WTC11 (cell line): ENCODE data around the gene PRDM2. TPM values are rescaled to one million over a fixed set of nuclear protein-coding genes. Genes with fewer than 3 reads are reported as not detected.

Source experiments
- ATAC-seq: fragments of 200-7000 bp; cut with Tn5 transposase; 2 replicates; pipeline ENCODE4 v1.10.0; 2021; ENCODE audit warnings: mild to moderate bottlenecking, moderate library complexity
- CTCF ChIA-PET: fragments of 300-600 bp; sonication (Branson Sonifier 250); formaldehyde crosslinking; loops from one replicate; lab custom pipeline; 2021; ENCODE audit warnings: antibody characterized with exemption; lab: Charles Lee
- POLR2A ChIA-PET: fragments of 350-600 bp; sonication (Branson Sonifier 250); formaldehyde crosslinking; loops from one replicate; lab custom pipeline; 2021; ENCODE audit warnings: antibody characterized with exemption; lab: Charles Lee
- DNase-seq: peaks from one replicate; pipeline ENCODE4 v3.0.0; 2021; ENCODE audit warnings: low spot score
- H3K27ac Mint-ChIP-seq: 2 replicates; pipeline ENCODE4 v1.8.0; 2021; ENCODE audit warnings: mixed read lengths
- H3K27me3 Mint-ChIP-seq: 2 replicates; pipeline ENCODE4 v1.8.0; 2021; ENCODE audit warnings: low read depth, mild to moderate bottlenecking, moderate library complexity, mixed read lengths
- H3K36me3 Mint-ChIP-seq: 2 replicates; pipeline ENCODE4 v1.8.0; 2021; ENCODE audit warnings: mixed read lengths
- H3K4me1 Mint-ChIP-seq: 2 replicates; pipeline ENCODE4 v1.8.0; 2022; ENCODE audit warnings: mixed read lengths
- H3K4me3 Mint-ChIP-seq: 2 replicates; pipeline ENCODE4 v1.8.0; 2021; ENCODE audit warnings: mild to moderate bottlenecking, moderate library complexity, mixed read lengths
- H3K9me3 Mint-ChIP-seq: 2 replicates; pipeline ENCODE4 v1.8.0; 2021; ENCODE audit warnings: mixed read lengths
- CREB1 ChIP-seq: sonication (generic); formaldehyde crosslinking; IDR thresholded peaks from 2 replicates; pipeline ENCODE4 v1.8.0; 2023; ENCODE audit warnings: mild to moderate bottlenecking, missing genetic modification reagents
- E2F4 ChIP-seq: sonication (generic); formaldehyde crosslinking; IDR thresholded peaks from 2 replicates; pipeline ENCODE4 v1.8.1; 2022; ENCODE audit warnings: low read depth, mild to moderate bottlenecking, moderate library complexity, missing genetic modification reagents, borderline replicate concordance
- ELF4 ChIP-seq: sonication (generic); formaldehyde crosslinking; IDR thresholded peaks from 2 replicates; pipeline ENCODE4 v1.8.1; 2022; ENCODE audit warnings: low read depth, mild to moderate bottlenecking, moderate library complexity, missing genetic modification reagents
- ESRRA ChIP-seq: sonication (generic); formaldehyde crosslinking; IDR thresholded peaks from 2 replicates; pipeline ENCODE4 v1.8.1; 2022; ENCODE audit warnings: mild to moderate bottlenecking, missing genetic modification reagents, borderline replicate concordance
- ETV6 ChIP-seq: sonication (generic); formaldehyde crosslinking; IDR thresholded peaks from 2 replicates; pipeline ENCODE4 v1.8.1; 2022; ENCODE audit warnings: mild to moderate bottlenecking, missing genetic modification reagents
- GTF2I ChIP-seq: fragments of 250-450 bp; sonication (Bioruptor Pico); conservative IDR thresholded peaks from 2 replicates; pipeline ENCODE4 v1.4.0; 2021; ENCODE audit warnings: mild to moderate bottlenecking
- TCF7 ChIP-seq: sonication (generic); formaldehyde crosslinking; IDR thresholded peaks from 2 replicates; pipeline ENCODE4 v1.8.0; 2022; ENCODE audit warnings: mild to moderate bottlenecking, low read depth, missing genetic modification reagents, moderate library complexity
- ZBTB43 ChIP-seq: sonication (generic); formaldehyde crosslinking; IDR thresholded peaks from 2 replicates; pipeline ENCODE4 v1.8.1; 2023; ENCODE audit warnings: mild to moderate bottlenecking, missing genetic modification reagents
- ZMAT4 ChIP-seq: fragments of 250-450 bp; sonication (Bioruptor Pico); IDR thresholded peaks from 2 replicates; pipeline ENCODE4 v1.9.0; 2021; ENCODE audit warnings: mild to moderate bottlenecking
- ZNF281 ChIP-seq: sonication (generic); formaldehyde crosslinking; IDR thresholded peaks from 2 replicates; pipeline ENCODE4 v1.8.0; 2023; ENCODE audit warnings: mild to moderate bottlenecking, missing genetic modification reagents
- ZNF416 ChIP-seq: fragments of 250-450 bp; sonication (Bioruptor Pico); IDR thresholded peaks from 2 replicates; pipeline ENCODE4 v1.9.0; 2021; ENCODE audit warnings: mild to moderate bottlenecking, inconsistent platforms
- ZNF423 ChIP-seq: fragments of 250-450 bp; sonication (Bioruptor Pico); IDR thresholded peaks from 2 replicates; pipeline ENCODE4 v2.1.2; 2022; ENCODE audit warnings: mild to moderate bottlenecking, moderate library complexity
- ZNF532 ChIP-seq: fragments of 250-450 bp; sonication (Bioruptor Pico); IDR thresholded peaks from 2 replicates; pipeline ENCODE4 v1.9.0; 2021; ENCODE audit warnings: mild to moderate bottlenecking, borderline replicate concordance
- total RNA-seq: library from RNA; stranded (reverse); gene quantifications from 3 replicates; pipeline ENCODE4 v1.2.3, GENCODE V29; 2021
- TF ChIP-seq, protein P1 (sequence below): sonication (generic); formaldehyde crosslinking; IDR thresholded peaks from 2 replicates; pipeline ENCODE4 v1.8.0; 2022; ENCODE audit warnings: mild to moderate bottlenecking, missing genetic modification reagents
- TF ChIP-seq, protein P2 (sequence below): sonication (generic); formaldehyde crosslinking; IDR thresholded peaks from 2 replicates; pipeline ENCODE4 v1.8.0; 2022; ENCODE audit warnings: missing genetic modification reagents

The PRDM2 gene
- total RNA-seq, 1 experiment from 2014 or later, result 25.0 TPM

DNA sequence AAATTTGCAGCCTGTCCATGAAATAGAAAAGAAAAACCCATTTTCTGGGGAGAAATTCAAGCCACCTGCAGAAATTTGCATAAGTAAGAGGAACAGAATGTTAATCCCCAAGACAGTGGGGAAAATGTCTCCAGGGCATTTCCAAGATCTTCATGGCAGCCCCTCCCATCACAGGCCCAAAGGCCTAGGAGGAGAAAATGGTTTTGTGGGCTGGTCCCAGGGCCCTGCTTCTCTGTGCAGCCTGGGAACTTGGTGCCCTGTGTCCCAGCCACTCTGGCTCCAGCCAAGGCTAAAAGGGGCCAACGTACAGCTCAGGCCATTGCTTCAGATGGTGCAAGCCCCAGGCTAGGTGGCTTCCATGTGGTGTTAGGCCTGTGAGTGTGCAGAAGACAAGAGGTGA is 155.6 kb downstream of the PRDM2 start:
- Mint-ChIP-seq H3K9me3 (peaks cover 52% of the 10 kb centered on the region), H3K36me3 (peaks cover 28% of the 10 kb centered on the region), H3K4me1 (no peaks in the 10 kb centered on the region), H3K27me3 (peaks cover 41% of the 10 kb centered on the region), H3K4me3 (no peak overlapping the region), H3K27ac (no peak overlapping the region)
- DNase-seq (no peak), ATAC-seq (no peak)
- ChIA-PET POLR2A (no interaction called here), CTCF (no interaction called here)
- TF ChIP-seq ZBTB43 (CRISPR knock-in tag) (no peak), CREB1 (no peak), GTF2I (no peak), ELF4 (no peak), E2F4 (CRISPR knock-in tag) (no peak), ZNF416 (CRISPR knock-in tag) (no peak), ESRRA (CRISPR knock-in tag) (no peak)
- TF ChIP-seq, protein P1, sequence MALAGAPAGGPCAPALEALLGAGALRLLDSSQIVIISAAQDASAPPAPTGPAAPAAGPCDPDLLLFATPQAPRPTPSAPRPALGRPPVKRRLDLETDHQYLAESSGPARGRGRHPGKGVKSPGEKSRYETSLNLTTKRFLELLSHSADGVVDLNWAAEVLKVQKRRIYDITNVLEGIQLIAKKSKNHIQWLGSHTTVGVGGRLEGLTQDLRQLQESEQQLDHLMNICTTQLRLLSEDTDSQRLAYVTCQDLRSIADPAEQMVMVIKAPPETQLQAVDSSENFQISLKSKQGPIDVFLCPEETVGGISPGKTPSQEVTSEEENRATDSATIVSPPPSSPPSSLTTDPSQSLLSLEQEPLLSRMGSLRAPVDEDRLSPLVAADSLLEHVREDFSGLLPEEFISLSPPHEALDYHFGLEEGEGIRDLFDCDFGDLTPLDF (CRISPR knock-in tag), result no peak

GRCh38 chr1:13860031-13860430 is 160.0 kb downstream of the PRDM2 start:
- ATAC-seq (no peak), DNase-seq (no peak)
- H3K36me3 Mint-ChIP-seq, result peaks cover 18% of the 10 kb centered on the region
- TF ChIP-seq ZMAT4, result no peak
- TF ChIP-seq ETV6 (CRISPR knock-in tag), result no peak
- no peak for TF ChIP-seq ZNF532 (CRISPR knock-in tag)
- TF ChIP-seq ZNF281 (CRISPR knock-in tag), result no peak
- no peak for TF ChIP-seq TCF7 (CRISPR knock-in tag)
- no peak for TF ChIP-seq ZNF423 (CRISPR knock-in tag)
- TF ChIP-seq, protein P2, sequence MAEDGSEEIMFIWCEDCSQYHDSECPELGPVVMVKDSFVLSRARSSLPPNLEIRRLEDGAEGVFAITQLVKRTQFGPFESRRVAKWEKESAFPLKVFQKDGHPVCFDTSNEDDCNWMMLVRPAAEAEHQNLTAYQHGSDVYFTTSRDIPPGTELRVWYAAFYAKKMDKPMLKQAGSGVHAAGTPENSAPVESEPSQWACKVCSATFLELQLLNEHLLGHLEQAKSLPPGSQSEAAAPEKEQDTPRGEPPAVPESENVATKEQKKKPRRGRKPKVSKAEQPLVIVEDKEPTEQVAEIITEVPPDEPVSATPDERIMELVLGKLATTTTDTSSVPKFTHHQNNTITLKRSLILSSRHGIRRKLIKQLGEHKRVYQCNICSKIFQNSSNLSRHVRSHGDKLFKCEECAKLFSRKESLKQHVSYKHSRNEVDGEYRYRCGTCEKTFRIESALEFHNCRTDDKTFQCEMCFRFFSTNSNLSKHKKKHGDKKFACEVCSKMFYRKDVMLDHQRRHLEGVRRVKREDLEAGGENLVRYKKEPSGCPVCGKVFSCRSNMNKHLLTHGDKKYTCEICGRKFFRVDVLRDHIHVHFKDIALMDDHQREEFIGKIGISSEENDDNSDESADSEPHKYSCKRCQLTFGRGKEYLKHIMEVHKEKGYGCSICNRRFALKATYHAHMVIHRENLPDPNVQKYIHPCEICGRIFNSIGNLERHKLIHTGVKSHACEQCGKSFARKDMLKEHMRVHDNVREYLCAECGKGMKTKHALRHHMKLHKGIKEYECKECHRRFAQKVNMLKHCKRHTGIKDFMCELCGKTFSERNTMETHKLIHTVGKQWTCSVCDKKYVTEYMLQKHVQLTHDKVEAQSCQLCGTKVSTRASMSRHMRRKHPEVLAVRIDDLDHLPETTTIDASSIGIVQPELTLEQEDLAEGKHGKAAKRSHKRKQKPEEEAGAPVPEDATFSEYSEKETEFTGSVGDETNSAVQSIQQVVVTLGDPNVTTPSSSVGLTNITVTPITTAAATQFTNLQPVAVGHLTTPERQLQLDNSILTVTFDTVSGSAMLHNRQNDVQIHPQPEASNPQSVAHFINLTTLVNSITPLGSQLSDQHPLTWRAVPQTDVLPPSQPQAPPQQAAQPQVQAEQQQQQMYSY (CRISPR knock-in tag), result no peak
- H3K27ac Mint-ChIP-seq, result no peak overlapping the region
- no peaks in the 10 kb centered on the region for H3K4me1 Mint-ChIP-seq
- peaks cover 43% of the 10 kb centered on the region for H3K27me3 Mint-ChIP-seq
- H3K4me3 Mint-ChIP-seq, result no peak overlapping the region
- H3K9me3 Mint-ChIP-seq, result peaks cover 37% of the 10 kb centered on the region
- POLR2A ChIA-PET, result no interaction called here
- CTCF ChIA-PET, result no interaction called here
